ENCODE results near the gene MTRFR. TPM values are rescaled to one million over a fixed set of nuclear protein-coding genes. Genes with fewer than 3 reads are reported as not detected.
"Not testable (repeated sequence)": the region's sequence is repeated elsewhere in the genome, so short reads cannot be mapped to it uniquely, and the experiment has no call there.

MTRFR gene
- total RNA-seq, 1 donor from 2014 or later: 15.1 TPM

DNA sequence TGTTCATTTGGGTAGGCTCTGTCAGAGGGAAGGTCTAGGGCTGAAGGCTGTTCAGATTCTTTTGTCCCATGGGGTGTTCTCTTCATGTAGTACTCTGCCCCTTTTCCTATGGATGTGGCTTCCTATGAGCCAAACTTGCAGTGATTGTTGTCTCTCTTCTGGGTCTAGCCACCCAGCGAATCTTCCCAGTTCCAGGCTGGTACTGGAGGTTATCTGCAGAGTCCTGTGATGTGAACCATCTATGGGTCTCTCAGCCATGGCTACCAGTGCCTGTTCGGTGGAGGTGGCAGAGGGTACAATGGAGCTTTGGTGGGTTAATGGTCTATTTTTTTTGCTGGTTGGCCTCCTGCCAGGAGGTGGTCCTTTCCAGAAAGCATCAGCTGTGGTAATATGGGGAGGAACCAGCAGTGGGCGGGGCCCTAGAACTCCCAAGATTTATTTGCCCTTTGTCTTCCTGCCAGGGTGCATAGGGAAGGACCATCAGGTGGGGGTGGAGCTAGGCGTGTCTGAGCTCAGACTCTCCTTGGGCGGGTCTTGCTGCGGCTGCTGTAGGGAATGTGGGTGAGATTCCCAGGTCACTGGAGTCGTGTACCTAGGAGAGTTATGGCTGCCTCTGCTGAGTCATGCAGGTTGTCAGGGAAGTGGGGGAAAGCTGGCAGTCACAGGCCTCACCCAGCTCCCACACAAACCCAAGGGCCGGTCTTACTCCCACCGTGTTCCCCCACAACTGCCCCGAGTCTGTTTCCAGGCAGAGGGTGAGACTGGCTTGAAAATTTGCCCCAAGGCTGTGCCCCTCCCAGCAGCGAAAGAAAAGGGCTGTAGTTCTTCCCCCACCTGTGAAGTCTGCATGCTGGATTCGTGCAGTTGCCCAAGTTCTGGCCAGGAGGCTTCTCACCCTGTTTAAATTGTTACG lies 17.5 kb downstream of the MTRFR start:
- Mint-ChIP-seq H3K4me1 (ENCODE audit: low read depth) (peaks cover 10% of the 10 kb centered on the region), H3K27ac (peak overlapping the region; percentile 89), H3K36me3 (ENCODE audit: insufficient read depth) (peaks cover 53% of the 10 kb centered on the region), H3K27me3 (no peaks in the 10 kb centered on the region), H3K4me3 (ENCODE audit: low read depth) (no peak overlapping the region), H3K9me3 (ENCODE audit: low read depth) (peaks cover 23% of the 10 kb centered on the region)
- no peak for DNase-seq (ENCODE audit: low spot score, unreplicated experiment)
- TF ChIP-seq, protein P1, sequence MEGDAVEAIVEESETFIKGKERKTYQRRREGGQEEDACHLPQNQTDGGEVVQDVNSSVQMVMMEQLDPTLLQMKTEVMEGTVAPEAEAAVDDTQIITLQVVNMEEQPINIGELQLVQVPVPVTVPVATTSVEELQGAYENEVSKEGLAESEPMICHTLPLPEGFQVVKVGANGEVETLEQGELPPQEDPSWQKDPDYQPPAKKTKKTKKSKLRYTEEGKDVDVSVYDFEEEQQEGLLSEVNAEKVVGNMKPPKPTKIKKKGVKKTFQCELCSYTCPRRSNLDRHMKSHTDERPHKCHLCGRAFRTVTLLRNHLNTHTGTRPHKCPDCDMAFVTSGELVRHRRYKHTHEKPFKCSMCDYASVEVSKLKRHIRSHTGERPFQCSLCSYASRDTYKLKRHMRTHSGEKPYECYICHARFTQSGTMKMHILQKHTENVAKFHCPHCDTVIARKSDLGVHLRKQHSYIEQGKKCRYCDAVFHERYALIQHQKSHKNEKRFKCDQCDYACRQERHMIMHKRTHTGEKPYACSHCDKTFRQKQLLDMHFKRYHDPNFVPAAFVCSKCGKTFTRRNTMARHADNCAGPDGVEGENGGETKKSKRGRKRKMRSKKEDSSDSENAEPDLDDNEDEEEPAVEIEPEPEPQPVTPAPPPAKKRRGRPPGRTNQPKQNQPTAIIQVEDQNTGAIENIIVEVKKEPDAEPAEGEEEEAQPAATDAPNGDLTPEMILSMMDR (IDR thresholded peaks at IDR 0.05; ENCODE audit: unreplicated experiment): no peak

GRCh38 chr12:123251403-123252076 lies 18.3 kb downstream of the MTRFR start:
- peaks cover 10% of the 10 kb centered on the region for H3K4me1 Mint-ChIP-seq (ENCODE audit: low read depth)
- peak overlapping the region; percentile 89 for H3K27ac Mint-ChIP-seq
- H3K9me3 Mint-ChIP-seq (ENCODE audit: low read depth): peaks cover 21% of the 10 kb centered on the region
- TF ChIP-seq, protein P1 (IDR thresholded peaks at IDR 0.05; ENCODE audit: unreplicated experiment): no peak
- no peak overlapping the region for H3K4me3 Mint-ChIP-seq (ENCODE audit: low read depth)
- no peaks in the 10 kb centered on the region for H3K27me3 Mint-ChIP-seq
- no peak for DNase-seq (ENCODE audit: low spot score, unreplicated experiment)
- H3K36me3 Mint-ChIP-seq (ENCODE audit: insufficient read depth): peaks cover 56% of the 10 kb centered on the region

- H3K4me3 Mint-ChIP-seq (ENCODE audit: low read depth); DNase-seq (ENCODE audit: low spot score, unreplicated experiment); H3K27ac Mint-ChIP-seq; H3K27me3 Mint-ChIP-seq; H3K4me1 Mint-ChIP-seq (ENCODE audit: low read depth): not testable (repeated sequence)
- Mint-ChIP-seq H3K9me3 (ENCODE audit: low read depth) (peaks cover 15% of the 10 kb centered on the region), H3K36me3 (ENCODE audit: insufficient read depth) (peaks cover 52% of the 10 kb centered on the region)
These were observed 19.1 kb downstream of the MTRFR start for GRCh38 chr12:123252365-123252764.

- H3K27me3 Mint-ChIP-seq: no peaks in the 10 kb centered on the region
- H3K4me3 Mint-ChIP-seq (ENCODE audit: low read depth): no peak overlapping the region
- DNase-seq (ENCODE audit: low spot score, unreplicated experiment): no peak
- TF ChIP-seq, protein P1 (IDR thresholded peaks at IDR 0.05; ENCODE audit: unreplicated experiment): no peak
- peak overlapping the region; percentile 31 for H3K27ac Mint-ChIP-seq
- peaks cover 41% of the 10 kb centered on the region for H3K36me3 Mint-ChIP-seq (ENCODE audit: insufficient read depth)
- H3K9me3 Mint-ChIP-seq (ENCODE audit: low read depth): peaks cover 11% of the 10 kb centered on the region
- peaks cover 10% of the 10 kb centered on the region for H3K4me1 Mint-ChIP-seq (ENCODE audit: low read depth)
These were observed 20.6 kb downstream of the MTRFR start for GRCh38 chr12:123253641-123254459.

DNA sequence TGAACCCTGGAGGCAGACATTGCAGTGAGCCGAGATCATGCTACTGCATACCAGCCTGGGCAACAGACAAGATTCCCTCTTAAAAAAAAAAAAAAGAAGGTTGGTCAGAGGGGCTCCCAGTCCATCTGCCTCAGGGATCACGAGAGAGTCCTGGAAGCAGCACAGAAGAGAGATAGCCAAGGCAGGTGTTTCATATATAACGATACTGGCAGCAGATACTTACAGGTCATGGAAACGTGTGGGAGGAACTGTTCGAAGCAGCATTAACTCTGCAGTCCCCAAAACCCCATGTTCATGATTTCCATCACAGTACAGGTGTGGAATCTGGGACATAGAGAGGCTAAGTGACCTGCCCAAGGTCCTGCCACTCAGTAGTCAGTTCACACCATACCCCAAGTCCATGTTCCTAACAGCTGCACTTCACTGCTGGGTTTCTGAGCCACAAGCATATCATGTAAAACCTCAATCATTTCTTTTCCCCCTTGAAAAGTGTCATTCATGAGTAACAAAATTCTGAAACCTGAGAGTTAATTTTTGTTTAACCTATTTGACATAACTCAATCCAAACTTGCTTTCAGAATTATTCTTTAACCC lies 21.7 kb downstream of the MTRFR start:
- no peak for DNase-seq (ENCODE audit: low spot score, unreplicated experiment)
- no peaks in the 10 kb centered on the region for H3K27me3 Mint-ChIP-seq
- H3K27ac Mint-ChIP-seq: no peak overlapping the region
- TF ChIP-seq, protein P1 (IDR thresholded peaks at IDR 0.05; ENCODE audit: unreplicated experiment): no peak
- peaks cover 14% of the 10 kb centered on the region for H3K4me1 Mint-ChIP-seq (ENCODE audit: low read depth)
- H3K4me3 Mint-ChIP-seq (ENCODE audit: low read depth): no peak overlapping the region
- peaks cover 7% of the 10 kb centered on the region for H3K9me3 Mint-ChIP-seq (ENCODE audit: low read depth)
- peaks cover 47% of the 10 kb centered on the region for H3K36me3 Mint-ChIP-seq (ENCODE audit: insufficient read depth)

All from progenitor cell of endocrine pancreas (in vitro differentiated cells).